ENCODE data around the gene LEPROT.

DNA sequence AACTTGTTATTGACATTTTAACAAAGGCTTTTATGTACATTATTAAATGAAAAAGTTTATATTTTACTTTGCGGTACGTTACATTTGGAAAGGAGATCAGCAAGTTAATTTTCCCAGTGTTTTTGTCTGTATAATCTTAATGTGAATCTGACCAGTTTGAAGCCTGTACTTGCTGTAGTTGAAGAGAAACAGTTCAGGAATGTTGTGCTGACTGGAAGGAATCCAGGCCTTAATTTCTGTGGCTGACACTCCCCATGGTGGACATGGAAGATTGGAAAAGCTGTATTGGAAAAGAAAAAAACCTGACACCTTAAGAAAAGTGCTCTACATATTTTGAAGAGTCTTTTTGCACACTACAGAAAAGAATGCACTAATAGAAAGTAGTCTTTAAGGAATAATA is 15.5 kb downstream of the LEPROT start:
- TF ChIP-seq, protein P1, sequence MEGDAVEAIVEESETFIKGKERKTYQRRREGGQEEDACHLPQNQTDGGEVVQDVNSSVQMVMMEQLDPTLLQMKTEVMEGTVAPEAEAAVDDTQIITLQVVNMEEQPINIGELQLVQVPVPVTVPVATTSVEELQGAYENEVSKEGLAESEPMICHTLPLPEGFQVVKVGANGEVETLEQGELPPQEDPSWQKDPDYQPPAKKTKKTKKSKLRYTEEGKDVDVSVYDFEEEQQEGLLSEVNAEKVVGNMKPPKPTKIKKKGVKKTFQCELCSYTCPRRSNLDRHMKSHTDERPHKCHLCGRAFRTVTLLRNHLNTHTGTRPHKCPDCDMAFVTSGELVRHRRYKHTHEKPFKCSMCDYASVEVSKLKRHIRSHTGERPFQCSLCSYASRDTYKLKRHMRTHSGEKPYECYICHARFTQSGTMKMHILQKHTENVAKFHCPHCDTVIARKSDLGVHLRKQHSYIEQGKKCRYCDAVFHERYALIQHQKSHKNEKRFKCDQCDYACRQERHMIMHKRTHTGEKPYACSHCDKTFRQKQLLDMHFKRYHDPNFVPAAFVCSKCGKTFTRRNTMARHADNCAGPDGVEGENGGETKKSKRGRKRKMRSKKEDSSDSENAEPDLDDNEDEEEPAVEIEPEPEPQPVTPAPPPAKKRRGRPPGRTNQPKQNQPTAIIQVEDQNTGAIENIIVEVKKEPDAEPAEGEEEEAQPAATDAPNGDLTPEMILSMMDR (IDR thresholded peaks at IDR 0.05): no peak
- no peak for TF ChIP-seq POLR2A (IDR thresholded peaks at IDR 0.05)

Measured in uterus (tissue), 2 donors.